Activated CD8-positive, alpha-beta memory T cell treated with anti-CD3 and anti-CD28 coated beads for 24 hours (primary cell): ENCODE results near the gene ACE.

ENCODE experiments used
- DNase-seq: peaks from one replicate; pipeline ENCODE4 v3.0.0-alpha.2; 2020

ACE gene

GRCh38 chr17:63476854-63477479 is at the start of gene ACE:
TSS of gene ACE (plus strand) at chr17:63477061. CDS start at chr17:63477095, 34 bp downstream.
- peak; percentile 70 for DNase-seq

- no peak for DNase-seq
Measured at GRCh38 chr17:63429766-63430165, 47.1 kb upstream of the ACE start.

- no peak for DNase-seq
Measured at GRCh38 chr17:63430223-63430622, 46.6 kb upstream of the ACE start.

- DNase-seq, result no peak
Measured at GRCh38 chr17:63431618-63431938, 45.3 kb upstream of the ACE start.

- no peak for DNase-seq
Measured at GRCh38 chr17:63431939-63432804, 44.7 kb upstream of the ACE start.

- DNase-seq, result no peak
Measured at GRCh38 chr17:63433746-63434591, 42.9 kb upstream of the ACE start.

GRCh38 chr17:63434951-63435571 is 41.8 kb upstream of the ACE start:
- no peak for DNase-seq

- no peak for DNase-seq
Measured at GRCh38 chr17:63435681-63436522, 41.0 kb upstream of the ACE start.

GRCh38 chr17:63436523-63437110 is 40.2 kb upstream of the ACE start:
- DNase-seq, result no peak

GRCh38 chr17:63437287-63438091 is 39.4 kb upstream of the ACE start:
- DNase-seq, result no peak

GRCh38 chr17:63438092-63439051 is 38.5 kb upstream of the ACE start:
- DNase-seq, result no peak

- no peak for DNase-seq
Measured at GRCh38 chr17:63439687-63440086, 37.2 kb upstream of the ACE start.

GRCh38 chr17:63440127-63440769 is 36.6 kb upstream of the ACE start:
- no peak for DNase-seq

GRCh38 chr17:63440770-63441335 is 36.0 kb upstream of the ACE start:
- no peak for DNase-seq

- DNase-seq, result no peak
Measured at GRCh38 chr17:63441654-63442053, 35.2 kb upstream of the ACE start.

- no peak for DNase-seq
Measured at GRCh38 chr17:63442074-63442473, 34.8 kb upstream of the ACE start.

- DNase-seq, result no peak
Measured at GRCh38 chr17:63442549-63443035, 34.3 kb upstream of the ACE start.

- DNase-seq, result no peak
Measured at GRCh38 chr17:63443053-63443452, 33.8 kb upstream of the ACE start.

GRCh38 chr17:63444457-63444856 is 32.4 kb upstream of the ACE start:
- DNase-seq, result no peak
